NCI-H446 treated with DMSO at 0.1 percent for 48 hours (cell line): ENCODE results near the gene TMEM184B.

Source experiments
- DNase-seq: peaks from one replicate; lab custom pipeline; 2025; lab: John Stamatoyannopoulos, UW

Gene TMEM184B

DNA sequence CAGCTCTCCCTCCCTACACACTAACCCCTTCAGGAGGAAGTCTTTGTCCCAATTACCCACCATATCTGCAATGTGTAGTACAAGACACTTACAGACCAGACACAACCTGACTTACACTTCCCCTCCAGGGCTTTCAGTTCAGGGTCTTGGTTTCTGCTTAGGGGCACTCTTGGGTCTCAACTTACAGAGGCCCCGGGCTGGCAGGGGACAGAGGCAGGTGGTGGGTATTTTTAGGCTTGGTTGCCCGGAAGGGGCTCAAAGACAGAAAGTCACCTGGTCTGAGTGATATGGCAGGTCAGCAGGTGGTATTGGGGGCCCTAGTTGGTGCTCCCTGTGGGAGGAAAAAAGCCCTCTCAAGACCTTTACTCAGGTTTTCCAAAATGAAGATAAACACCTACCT is 3.4 kb upstream of the TMEM184B start:
- no peak for DNase-seq

DNA sequence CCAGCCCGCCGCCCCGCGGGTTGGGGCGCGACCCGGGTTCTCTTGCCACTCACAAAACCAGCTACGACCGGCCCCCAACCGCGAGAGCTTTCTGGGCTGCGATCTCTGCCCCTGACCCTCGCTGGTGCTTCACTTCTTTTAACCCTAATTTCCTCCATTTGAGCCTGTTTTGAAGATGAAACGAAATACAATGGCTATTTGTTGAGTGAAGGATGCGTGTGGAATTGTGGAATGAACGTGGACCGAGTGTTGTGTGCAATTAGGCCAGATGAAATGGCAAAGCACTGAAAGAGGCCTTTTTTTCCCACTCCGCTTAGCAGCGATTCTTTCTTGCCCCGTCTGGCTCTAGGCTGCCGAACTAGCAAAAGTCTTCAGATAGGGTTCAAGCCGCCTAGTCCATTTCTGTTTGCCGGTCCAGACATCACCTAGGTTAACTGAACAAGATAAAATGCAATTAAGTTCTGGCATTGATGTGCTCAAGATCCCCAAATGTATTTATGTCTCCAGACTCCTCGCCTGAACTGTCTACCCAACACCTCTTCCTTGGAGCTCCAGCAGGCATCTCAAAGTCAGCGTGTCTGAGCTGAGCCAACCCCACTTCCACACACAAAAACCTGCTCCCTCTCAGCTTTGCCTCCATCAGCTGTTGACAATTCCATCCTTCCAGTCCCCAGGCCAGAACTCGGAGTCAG is 471 bp upstream of the TMEM184B start:
- DNase-seq = no peak

DNA sequence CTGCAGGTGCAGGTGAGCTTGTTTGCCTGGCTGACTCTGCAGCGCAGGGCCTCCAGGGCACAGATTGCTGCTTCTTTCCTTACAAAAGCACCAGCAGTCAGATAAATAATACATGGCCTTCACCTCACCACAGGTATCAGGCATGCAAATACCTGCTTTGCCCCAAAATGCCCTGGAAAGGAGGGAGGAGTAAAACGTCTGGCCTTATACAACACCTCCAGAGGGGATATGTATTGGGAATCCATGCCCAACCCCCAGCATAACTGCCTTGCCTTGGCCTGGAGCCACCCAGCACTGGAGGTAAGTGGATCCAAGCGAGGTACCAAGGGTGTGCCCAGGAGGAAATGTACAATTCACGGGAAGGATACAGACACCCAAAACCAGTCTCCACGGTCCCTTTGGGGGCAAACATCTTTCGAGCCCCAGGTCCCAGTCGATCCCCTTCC is 860 bp downstream of the TMEM184B start:
- no peak for DNase-seq

DNA sequence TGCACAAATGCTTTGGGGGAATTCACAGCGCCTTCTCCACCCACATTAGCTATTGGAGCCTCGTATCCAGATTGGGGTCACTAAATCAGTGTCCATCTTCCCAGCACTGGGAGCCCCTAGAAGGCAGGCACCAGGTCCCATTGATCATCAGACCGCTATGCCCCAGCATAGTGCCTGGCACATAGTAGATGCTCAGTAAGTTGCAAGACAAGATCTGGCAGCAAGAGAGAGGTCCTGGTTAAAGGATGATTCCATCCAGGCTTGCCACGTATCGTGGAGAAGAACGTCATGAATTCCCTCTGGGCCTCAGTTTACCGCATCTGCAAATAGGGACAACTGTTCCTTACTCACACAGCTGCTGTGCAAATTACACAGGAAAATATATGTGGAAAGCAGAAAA is 1.7 kb downstream of the TMEM184B start:
- no peak for DNase-seq

DNA sequence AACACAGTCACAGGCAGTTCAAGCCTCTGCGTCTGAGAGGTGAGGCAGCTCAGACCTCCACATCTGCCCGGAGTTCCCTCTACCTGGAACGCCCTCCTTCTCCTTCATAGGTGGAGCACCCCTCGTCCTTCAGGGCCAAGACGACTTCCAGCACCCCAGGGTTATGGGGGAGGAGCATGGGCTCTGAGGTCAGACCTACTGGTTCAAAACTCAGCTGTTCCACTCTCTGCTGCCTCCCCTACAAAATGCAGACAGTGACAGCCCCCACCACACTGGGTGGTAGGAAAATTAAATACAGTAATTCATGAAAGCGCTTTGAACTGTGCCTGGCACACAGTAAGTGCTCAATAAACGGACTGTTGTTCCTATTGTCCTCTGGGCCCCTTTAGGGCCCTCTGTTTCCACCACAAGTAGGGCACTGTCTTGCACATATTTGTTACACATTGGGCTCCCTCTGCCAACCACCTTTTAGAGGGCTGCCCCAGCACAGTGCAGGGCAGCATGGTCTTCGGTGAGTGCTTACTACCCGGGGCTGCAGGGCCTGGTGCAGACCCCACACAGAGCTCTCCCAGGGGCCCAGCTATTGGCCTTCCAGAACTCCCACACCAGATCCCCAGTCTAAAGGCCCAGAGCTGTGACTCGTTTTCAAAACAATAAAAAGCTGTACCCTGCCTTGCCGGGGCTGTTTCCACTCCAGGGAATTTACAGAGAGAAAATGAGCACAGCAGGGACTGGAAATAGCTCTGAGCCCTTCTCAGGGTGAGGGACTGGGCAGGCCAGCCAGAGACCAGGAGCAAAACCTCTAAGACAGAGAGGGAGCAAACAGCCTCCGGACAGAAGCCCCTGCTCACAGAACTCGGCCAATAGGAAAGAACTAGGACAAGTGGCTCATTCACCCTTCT is 2.5 kb downstream of the TMEM184B start:
- no peak for DNase-seq

DNA sequence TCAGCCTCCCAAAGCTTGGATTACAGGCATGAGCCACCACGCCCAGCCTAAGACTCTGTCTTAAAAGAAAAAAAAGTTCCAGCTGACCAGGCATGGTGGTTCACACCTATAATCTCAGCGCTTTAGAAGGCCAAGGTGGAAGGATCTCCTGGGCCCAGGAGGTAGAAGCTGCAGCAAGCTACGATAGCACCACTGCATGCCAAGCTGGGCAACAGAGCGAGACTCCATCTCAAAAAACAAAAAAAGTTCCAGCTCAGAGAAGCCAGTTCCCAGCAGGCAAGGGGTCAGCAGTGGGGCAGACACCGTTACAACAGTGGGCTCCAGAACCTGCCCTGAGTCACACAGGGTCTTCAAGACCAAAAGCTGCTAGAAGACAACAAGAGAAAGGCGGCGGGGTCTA is 3.3 kb downstream of the TMEM184B start:
- DNase-seq = no peak

DNA sequence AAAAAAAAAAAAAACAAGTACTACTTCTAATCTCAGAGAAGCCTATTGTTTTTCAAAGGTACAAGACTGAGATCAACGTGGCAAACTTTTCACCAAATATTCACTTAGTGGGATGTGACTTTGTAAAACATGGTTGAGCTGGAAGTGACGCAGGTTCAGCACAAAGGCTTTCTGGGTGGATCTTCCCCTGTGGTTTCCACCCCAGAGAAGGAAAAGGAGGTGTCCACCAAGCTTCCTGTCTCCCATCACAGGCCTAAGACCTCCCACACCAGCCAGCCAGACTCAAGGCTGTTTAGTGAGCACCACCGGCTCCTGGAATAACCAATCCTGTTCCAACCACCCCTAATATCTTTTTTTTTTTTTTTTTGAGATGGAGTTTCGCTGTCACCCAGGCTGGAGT is 5.7 kb downstream of the TMEM184B start:
- no peak for DNase-seq

DNA sequence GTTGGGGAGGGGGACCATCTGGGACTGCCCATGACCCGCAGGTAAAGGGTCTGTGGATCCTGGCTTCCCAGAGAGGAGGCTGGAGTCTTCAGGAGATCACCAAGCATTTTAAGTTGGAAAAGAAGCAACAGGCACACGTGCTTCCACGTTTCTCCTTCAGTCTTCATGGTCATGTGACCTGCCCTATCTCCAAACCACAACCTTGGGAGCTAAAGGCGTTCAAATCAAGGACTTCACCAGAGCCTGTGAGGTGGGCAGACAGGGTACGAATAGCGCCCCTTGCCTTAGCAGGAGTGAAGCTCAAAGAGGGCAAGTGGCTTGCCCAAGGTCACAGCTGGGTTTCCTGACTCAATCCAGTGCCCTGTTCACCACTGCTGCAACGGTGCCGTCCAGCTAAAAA is 6.7 kb downstream of the TMEM184B start:
- DNase-seq = no peak

DNA sequence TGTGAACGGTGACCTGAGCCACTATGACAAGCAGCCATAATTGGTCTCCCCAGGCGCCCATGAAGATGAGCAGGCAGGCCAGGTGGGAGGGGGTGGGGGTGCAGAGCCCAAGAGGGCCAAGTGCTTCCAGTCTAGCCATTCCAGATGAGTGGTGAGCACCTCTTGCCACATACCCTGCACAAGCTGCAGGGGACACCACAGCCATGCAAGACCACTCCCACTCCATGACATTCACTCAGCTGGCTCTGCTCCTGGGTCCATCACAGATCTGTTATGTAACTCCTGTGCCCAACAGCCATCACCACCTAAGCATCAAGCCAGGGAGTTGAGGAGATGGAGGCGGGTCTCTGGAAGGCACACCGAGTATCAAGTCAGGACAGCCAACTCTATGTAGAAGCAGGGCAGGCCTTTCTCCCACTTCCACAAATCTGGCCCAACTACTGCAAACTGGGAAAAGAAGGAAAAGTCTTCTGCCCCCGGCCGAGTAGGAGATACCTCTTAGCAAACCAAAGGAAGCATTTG is 8.4 kb downstream of the TMEM184B start:
- DNase-seq = no peak

DNA sequence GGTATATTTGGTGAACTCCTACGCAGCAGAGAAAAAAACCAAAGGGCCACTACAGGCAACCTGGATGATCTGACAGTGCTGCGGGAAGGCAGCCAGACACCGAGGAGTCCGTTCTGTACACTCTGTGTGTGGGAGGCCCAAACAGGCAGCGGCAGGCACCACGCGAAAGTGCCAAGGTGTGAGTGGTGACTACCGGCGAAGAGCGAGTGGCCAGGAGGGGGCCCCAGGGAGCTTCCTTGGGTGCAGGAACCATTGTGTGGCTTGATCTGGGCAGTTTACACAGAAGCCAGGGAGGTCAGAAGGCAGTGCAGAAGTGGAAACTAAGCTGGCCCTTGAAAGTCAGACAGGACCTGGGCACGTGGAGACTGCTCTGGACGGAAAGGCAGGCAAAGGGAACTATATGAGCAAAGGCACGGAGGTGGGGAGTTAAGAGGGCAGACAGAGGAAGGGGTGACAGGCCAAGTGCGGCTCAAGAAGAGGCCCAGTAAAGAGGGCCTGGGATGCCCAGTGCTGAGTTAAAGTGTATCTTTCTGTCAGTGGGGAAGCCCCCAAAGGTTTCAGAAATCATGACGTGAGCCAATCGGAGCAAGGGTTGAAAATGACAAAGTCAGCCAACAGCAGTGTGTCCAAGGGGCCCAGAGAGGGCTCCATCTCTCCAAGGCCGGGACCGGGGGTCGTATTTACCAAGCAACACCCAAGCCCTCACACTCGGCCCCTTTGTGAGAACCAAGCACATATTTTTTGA is 10.6 kb downstream of the TMEM184B start:
- DNase-seq = no peak

DNA sequence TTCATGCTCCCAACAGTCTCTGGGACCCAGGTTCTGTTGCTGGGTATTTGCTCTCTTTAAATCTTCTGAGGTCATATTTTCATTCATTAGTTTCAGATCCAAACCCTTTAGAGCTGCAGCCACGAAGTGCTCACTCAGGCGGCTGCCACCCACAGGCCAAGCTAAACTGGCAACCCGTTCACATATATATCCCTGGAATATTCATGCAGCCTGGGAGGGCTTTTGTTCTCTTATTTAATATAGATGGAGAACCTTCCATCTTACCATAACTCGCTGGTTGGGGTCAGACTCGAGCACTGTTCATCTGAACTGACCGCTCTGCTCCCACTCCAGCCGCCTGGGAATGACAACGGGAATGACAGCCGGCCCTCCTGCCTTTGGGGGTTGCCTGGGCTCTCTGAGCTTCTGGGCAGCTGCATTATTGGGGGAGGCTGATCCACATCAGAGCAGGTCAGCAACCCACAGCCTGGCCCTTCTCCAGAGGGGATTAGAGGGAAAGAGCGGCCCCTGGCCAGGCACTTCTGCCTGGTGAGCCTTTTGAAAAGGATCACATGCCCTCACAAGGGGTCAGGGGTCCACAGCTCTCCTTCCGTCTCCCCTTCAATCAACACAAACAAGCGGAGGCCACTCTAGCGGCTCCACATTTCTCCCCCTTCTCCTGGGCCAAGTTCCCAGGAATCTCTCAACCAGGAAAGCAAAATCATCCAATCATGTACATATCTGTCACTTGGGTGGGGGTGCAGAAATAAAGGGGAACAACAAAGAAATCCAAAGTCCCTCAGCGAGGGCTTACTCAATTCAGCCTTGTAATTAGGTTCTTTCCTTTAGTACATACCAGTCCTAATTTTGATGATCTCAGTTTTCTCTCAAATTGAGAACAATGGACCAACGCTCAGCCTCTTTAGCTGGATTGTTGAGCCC is 11.8 kb downstream of the TMEM184B start:
- DNase-seq = no peak

DNA sequence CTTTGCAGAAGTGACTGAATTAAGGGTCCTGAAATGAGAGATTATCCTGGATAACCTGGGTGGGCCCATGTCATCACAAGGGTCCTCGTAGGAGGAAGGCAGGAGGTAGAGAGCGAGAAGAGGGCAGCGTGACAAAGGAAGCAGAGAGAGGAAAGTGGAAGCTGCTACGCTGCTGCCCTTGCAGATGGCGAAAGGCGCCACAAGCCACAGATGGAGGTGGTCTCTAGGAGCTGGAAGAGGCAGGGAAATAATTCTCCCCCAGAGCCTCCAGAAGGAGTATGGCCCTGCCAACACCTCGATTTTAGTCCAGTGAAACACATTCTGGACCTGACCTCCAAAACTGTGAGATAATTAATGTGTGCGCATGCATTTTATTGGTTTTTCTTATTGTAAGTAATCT is 13.4 kb downstream of the TMEM184B start:
- no peak for DNase-seq

DNA sequence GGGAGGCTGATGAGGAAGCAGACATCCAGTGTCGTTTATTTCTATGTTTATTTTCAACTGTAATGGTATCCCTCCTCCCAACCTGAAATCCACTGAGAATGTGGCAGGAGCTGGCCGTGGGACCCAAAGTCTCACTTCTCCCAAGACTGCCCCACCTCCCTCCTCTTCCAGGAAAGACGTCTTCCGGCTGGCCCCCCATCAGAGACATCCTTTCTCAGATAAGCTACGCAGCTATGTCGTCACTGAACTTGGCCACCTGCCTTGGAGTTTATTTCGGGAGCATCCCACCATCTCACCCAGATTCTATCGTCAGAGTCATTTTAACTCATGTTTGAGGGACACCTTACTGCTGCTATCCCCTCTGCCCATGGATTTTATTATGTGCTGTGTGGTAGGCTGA is 13.9 kb downstream of the TMEM184B start:
- no peak for DNase-seq

DNA sequence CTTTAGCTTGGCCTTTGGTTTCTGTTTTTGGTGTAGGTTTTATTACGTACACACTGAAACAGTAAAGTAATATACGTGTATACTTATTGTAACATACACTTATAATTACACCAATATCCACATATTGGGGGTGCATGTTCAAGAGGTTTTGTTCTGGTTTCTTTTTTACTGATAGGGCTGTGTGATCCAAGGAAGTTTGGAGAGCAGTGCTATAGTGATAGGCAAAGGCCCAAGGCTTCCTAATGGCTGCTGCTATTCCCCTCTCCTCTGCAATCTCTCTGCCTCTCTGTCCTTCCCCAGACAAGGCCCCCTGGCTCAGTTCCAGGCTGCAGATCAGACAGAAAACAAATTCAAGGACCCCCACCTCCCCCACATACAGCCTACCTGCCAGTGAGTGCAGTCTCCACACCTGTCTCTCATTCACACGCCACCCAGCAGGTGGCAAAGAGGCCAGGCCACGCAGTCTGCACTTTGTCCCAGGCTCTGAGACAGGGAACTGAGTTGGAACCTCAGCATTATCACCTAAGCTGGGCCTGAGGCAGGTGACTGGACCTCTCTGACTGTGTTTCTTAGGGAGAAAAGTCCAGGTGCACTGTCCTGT is 15.1 kb downstream of the TMEM184B start:
- DNase-seq = no peak

DNA sequence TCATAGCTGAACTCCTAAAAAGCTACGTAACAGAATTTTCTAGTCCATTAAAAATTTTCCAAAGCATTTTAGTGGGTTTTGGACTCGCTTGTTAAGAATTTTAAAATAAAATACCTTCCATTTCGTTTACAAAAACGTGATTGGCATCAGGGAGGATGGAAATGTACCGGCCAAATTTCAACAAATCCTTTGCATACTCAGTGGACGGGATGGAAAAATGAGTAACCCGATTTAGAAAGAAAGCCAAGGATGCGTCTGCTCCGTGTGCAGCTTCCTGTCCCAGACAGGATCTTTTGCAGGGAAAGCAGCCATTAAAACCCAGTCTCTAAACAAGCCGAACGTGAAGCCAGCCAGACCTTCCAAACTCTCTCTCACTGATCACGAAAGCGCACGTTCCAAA is 15.6 kb downstream of the TMEM184B start:
- DNase-seq = no peak

DNA sequence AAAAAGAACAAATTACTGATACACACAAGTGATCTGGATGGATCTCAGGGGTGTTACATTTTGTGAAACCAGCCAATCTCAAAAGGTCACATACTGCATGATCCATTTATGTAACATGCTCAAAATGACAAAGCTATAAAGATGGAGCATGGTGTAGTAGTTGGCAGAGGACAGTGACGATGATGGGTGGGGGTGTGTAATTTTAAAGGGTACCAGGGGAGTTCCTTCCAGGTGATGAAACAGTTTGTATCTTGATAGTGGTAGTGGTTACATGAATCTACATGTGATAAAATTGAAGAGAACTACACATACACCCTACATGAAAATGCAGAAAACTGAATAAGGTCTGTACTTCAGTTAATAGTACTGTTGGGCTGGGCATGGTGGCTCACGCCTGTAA is 17.1 kb downstream of the TMEM184B start:
- DNase-seq = no peak

DNA sequence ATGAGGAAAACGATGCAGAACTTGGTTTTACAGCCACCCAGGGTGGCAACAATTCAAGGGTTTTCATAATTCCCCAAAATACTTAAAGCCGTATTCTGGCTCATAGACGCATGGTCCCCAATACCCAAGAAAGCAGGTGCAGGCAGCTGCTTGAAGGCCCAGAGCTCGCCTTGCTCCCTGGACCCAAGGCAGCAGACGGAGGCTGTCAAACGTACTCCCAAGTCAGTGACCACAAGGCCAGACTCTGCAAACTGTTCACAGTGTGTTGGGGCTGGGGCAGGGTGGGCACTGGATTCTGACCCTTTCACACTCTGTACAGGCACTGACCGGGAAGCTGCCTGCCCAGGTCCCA is 21.5 kb downstream of the TMEM184B start:
- no peak for DNase-seq

DNA sequence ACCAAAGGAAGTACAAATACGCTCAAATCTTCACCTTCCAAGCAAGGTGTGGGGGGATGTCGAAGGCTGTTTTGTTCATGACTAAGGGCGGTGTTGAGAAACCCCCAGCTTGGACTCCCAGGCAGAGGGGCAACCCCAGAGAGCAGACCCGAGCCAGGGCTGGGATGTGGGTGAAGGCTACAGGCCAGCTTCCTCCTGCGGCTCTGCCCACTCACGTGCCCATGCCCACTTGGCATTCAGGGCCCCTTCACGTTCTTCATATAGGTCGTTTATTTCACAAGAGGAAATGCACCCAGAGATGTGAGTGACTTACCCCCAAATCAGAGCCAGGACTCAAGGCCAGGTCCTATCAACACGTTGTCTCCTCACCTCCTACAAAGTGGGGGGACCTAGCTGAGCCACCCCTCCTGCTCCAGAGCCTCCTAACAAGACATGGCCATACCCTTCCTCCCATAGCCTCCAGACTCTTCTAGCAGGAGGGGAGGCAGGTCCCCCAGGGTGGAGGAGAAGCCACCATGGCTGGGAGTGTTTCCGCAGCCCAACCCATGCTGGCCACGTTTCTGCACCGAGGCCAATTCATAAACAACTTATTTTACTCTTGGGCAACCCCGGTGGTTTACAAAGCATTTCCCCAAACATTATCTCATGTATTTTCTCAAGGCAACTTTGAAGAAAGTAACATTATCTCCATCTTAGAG is 22.0 kb downstream of the TMEM184B start:
- DNase-seq = no peak

DNA sequence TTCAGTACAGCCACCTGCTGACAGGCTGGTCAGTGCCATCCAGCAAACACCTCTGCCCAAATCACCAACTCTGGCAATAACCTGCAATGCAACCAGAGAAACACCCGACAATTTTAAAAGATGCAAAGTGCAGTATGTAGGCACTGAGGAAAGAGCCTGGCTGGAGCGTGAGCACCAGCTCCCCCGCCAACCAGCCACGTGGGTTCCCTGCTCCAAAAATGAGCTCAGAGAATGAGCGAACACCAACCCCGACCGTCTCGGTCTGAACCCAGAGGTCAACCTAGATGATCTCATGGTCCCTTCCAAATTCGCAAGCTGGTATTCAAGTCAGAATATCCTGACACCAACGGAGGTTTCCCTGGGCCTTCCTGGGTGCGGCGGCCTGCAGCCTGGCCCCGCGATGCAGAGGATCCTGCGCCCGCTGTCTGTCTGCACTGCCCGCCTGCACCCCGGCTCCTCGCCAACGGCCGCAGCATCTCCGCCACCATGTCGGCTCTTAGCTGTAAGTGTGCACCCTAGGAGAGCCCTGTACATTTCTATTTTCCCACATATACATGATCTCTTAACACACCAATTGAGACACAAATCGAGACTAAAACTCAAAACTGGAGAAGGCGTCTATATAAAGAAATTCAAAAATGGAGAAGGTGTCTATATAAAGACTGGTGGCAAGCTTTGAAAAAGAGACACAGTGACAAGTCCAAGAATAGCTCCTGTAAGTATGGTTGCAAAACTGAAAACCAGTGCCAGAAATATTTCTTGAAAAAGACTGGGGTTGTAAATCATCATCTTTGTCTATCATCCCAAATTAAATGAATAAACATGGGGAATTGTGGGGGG is 22.8 kb downstream of the TMEM184B start:
- no peak for DNase-seq

DNA sequence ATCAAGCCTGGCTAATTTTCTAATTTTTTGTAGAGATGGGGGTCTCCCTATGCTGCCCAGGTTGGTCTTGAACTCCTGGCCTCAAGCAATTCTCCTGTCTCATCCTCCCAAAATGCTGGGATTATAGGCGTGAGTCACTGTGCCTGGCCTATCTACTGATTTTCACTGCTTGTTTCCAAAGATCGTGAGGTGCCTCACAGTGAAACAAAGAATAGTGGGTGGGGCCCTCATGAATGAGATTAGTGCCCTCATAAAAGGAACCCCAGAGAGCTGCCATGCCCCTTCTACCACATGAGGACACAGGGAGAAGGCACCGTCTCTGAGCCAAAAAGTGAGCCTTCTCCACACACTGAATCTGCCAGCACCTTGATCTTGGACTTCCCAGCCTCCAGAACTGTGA is 23.5 kb downstream of the TMEM184B start:
- no peak for DNase-seq
